ENCODE results near the gene NDE1. TPM values are rescaled to one million over a fixed set of nuclear protein-coding genes. Genes with fewer than 3 reads are reported as not detected.
A peak's percentile ranks its signal among the peaks of the same experiment; 100 is the strongest.

The NDE1 gene
- total and polyA plus RNA-seq, 9 of the 15 experiments (the other 6 are each of a cell fraction or from before 2014, with no cell fraction given): 3.1 to 59.9 (median 30.0) TPM

DNA sequence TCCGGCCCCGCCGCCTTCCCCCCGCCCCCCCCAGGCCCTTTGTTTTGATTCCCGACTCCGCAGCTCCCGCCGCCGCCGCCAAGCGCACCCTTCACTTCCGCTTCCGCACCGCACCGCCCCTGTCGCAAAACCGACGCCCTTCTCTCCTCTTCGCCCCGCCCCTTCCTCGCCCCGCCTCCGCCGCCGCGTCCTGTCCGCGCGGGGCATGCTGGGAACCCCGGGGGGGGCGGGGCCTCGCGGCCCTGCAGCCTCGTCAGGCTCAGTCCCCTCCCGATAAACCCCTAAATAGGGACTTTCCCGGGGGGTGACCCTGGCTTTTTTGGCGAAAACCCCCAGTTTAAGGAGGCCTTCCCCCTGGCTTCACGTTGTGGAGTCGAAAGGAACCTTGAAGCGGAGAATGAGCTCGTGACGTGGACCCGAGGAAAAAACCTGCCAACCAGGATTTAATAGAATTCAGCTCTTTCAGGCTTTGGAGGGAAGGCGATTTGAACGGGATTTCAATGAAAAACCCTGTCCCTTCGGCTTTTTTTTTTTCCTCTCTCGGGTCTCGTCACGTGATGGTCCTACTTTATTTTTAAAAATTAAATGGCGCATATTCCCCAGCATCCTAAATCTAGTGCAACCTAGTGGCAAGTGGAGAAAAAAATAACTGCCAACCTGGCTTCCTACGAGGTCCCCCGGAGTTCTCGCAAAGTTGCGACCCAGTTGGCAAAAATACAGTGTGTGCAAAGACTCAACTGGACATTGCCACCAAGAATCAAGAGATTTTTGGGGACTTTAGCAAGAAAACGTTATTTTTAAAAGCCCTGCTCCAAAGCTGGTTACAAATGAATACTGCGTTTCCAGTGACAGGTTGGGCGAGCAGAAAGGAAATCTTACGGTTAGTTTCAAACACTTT, 6.7 kb upstream of the NDE1 start, which contains the start of gene MARF1 (continued):
- no peak for TF ChIP-seq MLX (CRISPR knock-in tag; conservative IDR thresholded peaks at IDR 0.05)
- no peak for TF ChIP-seq ZNF12 (CRISPR knock-in tag; IDR thresholded peaks at IDR 0.05)
- TF ChIP-seq, protein P1, sequence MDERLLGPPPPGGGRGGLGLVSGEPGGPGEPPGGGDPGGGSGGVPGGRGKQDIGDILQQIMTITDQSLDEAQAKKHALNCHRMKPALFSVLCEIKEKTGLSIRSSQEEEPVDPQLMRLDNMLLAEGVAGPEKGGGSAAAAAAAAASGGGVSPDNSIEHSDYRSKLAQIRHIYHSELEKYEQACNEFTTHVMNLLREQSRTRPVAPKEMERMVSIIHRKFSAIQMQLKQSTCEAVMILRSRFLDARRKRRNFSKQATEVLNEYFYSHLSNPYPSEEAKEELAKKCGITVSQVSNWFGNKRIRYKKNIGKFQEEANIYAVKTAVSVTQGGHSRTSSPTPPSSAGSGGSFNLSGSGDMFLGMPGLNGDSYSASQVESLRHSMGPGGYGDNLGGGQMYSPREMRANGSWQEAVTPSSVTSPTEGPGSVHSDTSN (CRISPR knock-in tag; IDR thresholded peaks at IDR 0.05; ENCODE audit: low read depth): no peak
- TF ChIP-seq, protein P1 (tag; conservative IDR thresholded peaks at IDR 0.05; ENCODE audit: low read depth): no peak
- no peak for TF ChIP-seq PURB (CRISPR knock-in tag; IDR thresholded peaks at IDR 0.05; ENCODE audit: low read depth)
- no peak for TF ChIP-seq PTBP1 (IDR thresholded peaks at IDR 0.05; ENCODE audit: low read depth, low read length)
- no peak for TF ChIP-seq ZNF408 (CRISPR knock-in tag; IDR thresholded peaks at IDR 0.05; ENCODE audit: low read depth)
- no peak for TF ChIP-seq ILK (tag; IDR thresholded peaks at IDR 0.05; ENCODE audit: borderline replicate concordance, low read depth)
- peak; percentile 95 for TF ChIP-seq VEZF1 (CRISPR knock-in tag; IDR thresholded peaks at IDR 0.05)
- TF ChIP-seq ZC3H11A (IDR thresholded peaks at IDR 0.05; ENCODE audit: low read depth, low read length): no peak
- TF ChIP-seq, protein P2, sequence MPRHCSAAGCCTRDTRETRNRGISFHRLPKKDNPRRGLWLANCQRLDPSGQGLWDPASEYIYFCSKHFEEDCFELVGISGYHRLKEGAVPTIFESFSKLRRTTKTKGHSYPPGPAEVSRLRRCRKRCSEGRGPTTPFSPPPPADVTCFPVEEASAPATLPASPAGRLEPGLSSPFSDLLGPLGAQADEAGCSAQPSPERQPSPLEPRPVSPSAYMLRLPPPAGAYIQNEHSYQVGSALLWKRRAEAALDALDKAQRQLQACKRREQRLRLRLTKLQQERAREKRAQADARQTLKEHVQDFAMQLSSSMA (CRISPR knock-in tag; IDR thresholded peaks at IDR 0.05): no peak
- TF ChIP-seq THAP12 (CRISPR knock-in tag; IDR thresholded peaks at IDR 0.05): peak; percentile 73
- no peak for TF ChIP-seq LARP7 (IDR thresholded peaks at IDR 0.05)
- TF ChIP-seq ZNF174 (CRISPR knock-in tag; IDR thresholded peaks at IDR 0.05): no peak
- no peak for TF ChIP-seq ZNF699 (CRISPR knock-in tag; IDR thresholded peaks at IDR 0.05; ENCODE audit: insufficient replicate concordance)
- TF ChIP-seq, protein P3, sequence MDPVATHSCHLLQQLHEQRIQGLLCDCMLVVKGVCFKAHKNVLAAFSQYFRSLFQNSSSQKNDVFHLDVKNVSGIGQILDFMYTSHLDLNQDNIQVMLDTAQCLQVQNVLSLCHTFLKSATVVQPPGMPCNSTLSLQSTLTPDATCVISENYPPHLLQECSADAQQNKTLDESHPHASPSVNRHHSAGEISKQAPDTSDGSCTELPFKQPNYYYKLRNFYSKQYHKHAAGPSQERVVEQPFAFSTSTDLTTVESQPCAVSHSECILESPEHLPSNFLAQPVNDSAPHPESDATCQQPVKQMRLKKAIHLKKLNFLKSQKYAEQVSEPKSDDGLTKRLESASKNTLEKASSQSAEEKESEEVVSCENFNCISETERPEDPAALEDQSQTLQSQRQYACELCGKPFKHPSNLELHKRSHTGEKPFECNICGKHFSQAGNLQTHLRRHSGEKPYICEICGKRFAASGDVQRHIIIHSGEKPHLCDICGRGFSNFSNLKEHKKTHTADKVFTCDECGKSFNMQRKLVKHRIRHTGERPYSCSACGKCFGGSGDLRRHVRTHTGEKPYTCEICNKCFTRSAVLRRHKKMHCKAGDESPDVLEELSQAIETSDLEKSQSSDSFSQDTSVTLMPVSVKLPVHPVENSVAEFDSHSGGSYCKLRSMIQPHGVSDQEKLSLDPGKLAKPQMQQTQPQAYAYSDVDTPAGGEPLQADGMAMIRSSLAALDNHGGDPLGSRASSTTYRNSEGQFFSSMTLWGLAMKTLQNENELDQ (CRISPR knock-in tag; IDR thresholded peaks at IDR 0.05; ENCODE audit: borderline replicate concordance): no peak
